IMR-90 (cell line): Measurements from ENCODE around the gene SUGCT. TPM values are rescaled to one million over a fixed set of nuclear protein-coding genes. Genes with fewer than 3 reads are reported as not detected.

ENCODE experiments used
- ATAC-seq: fragments of 200-7000 bp; cut with Tn5 transposase; 2 replicates; pipeline ENCODE4 v1.9.1; 2020; ENCODE audit warnings: low read depth, mild to moderate bottlenecking, moderate library complexity
- BruUV-seq: library from RNA; stranded (reverse); fragments of 400-500 nt; replicated peaks from 2 replicates; lab custom pipeline; 2021; lab: Mats Ljungman, UMichigan
- CTCF ChIA-PET: fragments of 300-600 bp; formaldehyde crosslinking; extraction: SDS; loops from one replicate; lab custom pipeline; 2021; ENCODE audit warnings: antibody characterized with exemption; lab: Yijun Ruan, JAX
- POLR2A ChIA-PET: fragments of 300-600 bp; sonication (Branson Sonifier 250); formaldehyde crosslinking; loops from one replicate; lab custom pipeline; 2022; ENCODE audit warnings: antibody characterized with exemption; ENCODE audit not compliant: unreplicated experiment; lab: Charles Lee
- DNase-seq: peaks from one replicate; pipeline ENCODE4 v3.0.0; 2013
- H2AFZ ChIP-seq: replicated peaks from 2 replicates; pipeline ENCODE3; 2013; ENCODE audit warnings: low read length, mild to moderate bottlenecking; ENCODE audit not compliant: poor library complexity
- H2AK5ac ChIP-seq: 2 replicates; pipeline ENCODE4 v1.6.1; 2013; ENCODE audit warnings: low read depth, low read length, inconsistent platforms
- H2AK9ac ChIP-seq: replicated peaks from 2 replicates; pipeline ENCODE3; 2013; ENCODE audit warnings: mild to moderate bottlenecking, low read depth, low read length, moderate library complexity; ENCODE audit not compliant: poor library complexity
- H2BK120ac ChIP-seq: 2 replicates; pipeline ENCODE4 v1.6.1; 2013; ENCODE audit warnings: low read depth, low read length, inconsistent platforms
- H2BK15ac ChIP-seq: 3 replicates; pipeline ENCODE4 v1.6.1; 2013; ENCODE audit warnings: low read depth, low read length, inconsistent platforms
- H2BK20ac ChIP-seq: 2 replicates; pipeline ENCODE4 v1.6.1; 2013; ENCODE audit warnings: low read depth, mild to moderate bottlenecking, inconsistent platforms, low read length, moderate library complexity
- H2BK5ac ChIP-seq: 2 replicates; pipeline ENCODE4 v1.6.1; 2013; ENCODE audit warnings: mild to moderate bottlenecking, low read depth, low read length, inconsistent platforms; ENCODE audit not compliant: poor library complexity, severe bottlenecking
- H3K14ac ChIP-seq: replicated peaks from 2 replicates; pipeline ENCODE4 v1.6.1; 2013; ENCODE audit warnings: low read depth, low read length, inconsistent platforms
- H3K18ac ChIP-seq: 2 replicates; pipeline ENCODE4 v1.6.1; 2013; ENCODE audit warnings: low read depth, low read length, control low read depth
- H3K23ac ChIP-seq: 2 replicates; pipeline ENCODE4 v1.6.1; 2013; ENCODE audit warnings: low read depth, low read length, inconsistent platforms
- H3K27ac ChIP-seq: 2 replicates; pipeline ENCODE4 v1.5.1; 2013; ENCODE audit warnings: mild to moderate bottlenecking, control low read depth, low read length; ENCODE audit not compliant: insufficient read depth
- H3K27me3 ChIP-seq: 2 replicates; pipeline ENCODE4 v1.6.1; 2013; ENCODE audit warnings: low read length; ENCODE audit not compliant: control insufficient read depth, insufficient read depth
- H3K36me3 ChIP-seq: 2 replicates; pipeline ENCODE4 v1.6.1; 2013; ENCODE audit warnings: low read length, mixed read lengths; ENCODE audit not compliant: control insufficient read depth, insufficient read depth
- H3K4ac ChIP-seq: 2 replicates; pipeline ENCODE4 v1.6.1; 2013; ENCODE audit warnings: low read depth, low read length, inconsistent platforms
- H3K4me1 ChIP-seq: 2 replicates; pipeline ENCODE4 v1.6.1; 2013; ENCODE audit warnings: low read length, mixed read lengths; ENCODE audit not compliant: control insufficient read depth, insufficient read depth
- H3K4me2 ChIP-seq: 2 replicates; pipeline ENCODE4 v1.6.1; 2013; ENCODE audit warnings: low read depth, mild to moderate bottlenecking, control low read depth, low read length, moderate library complexity
- H3K4me3 ChIP-seq: 2 replicates; pipeline ENCODE4 v1.5.1; 2013; ENCODE audit warnings: low read depth, mild to moderate bottlenecking, control low read depth, low read length, moderate library complexity; ENCODE audit not compliant: insufficient read depth
- H3K56ac ChIP-seq: 2 replicates; pipeline ENCODE4 v1.6.1; 2013; ENCODE audit warnings: low read length, inconsistent platforms; ENCODE audit not compliant: insufficient read depth; ENCODE audit errors: extremely low read depth
- H3K79me1 ChIP-seq, 2 experiments: 2 replicates each; pipeline ENCODE4 v1.6.1; 2013; ENCODE audit warnings: low read length in 2 of 2, inconsistent platforms in 1 of 2, low read depth in 1 of 2
- H3K9ac ChIP-seq: 2 replicates; pipeline ENCODE4 v1.6.1; 2013; ENCODE audit warnings: low read depth, low read length, control low read depth
- H3K9me1 ChIP-seq: 2 replicates; pipeline ENCODE4 v1.6.1; 2013; ENCODE audit warnings: low read length, inconsistent platforms; ENCODE audit not compliant: insufficient read depth
- H3K9me3 ChIP-seq: 2 replicates; pipeline ENCODE4 v1.6.1; 2013; ENCODE audit warnings: low read length; ENCODE audit not compliant: control insufficient read depth, insufficient read depth
- H4K20me1 ChIP-seq: 2 replicates; pipeline ENCODE4 v1.6.1; 2013; ENCODE audit warnings: low read length, inconsistent platforms; ENCODE audit not compliant: insufficient read depth
- H4K5ac ChIP-seq: 2 replicates; pipeline ENCODE4 v1.6.1; 2013; ENCODE audit warnings: mild to moderate bottlenecking, low read depth, low read length, control low read depth
- H4K8ac ChIP-seq, 2 experiments: 2 replicates each; pipeline ENCODE4 v1.6.1; 2013; ENCODE audit warnings: low read depth in 2 of 2, low read length in 2 of 2, control low read depth in 1 of 2, inconsistent platforms in 1 of 2
- H4K91ac ChIP-seq: 2 replicates; pipeline ENCODE4 v1.6.1; 2013; ENCODE audit warnings: low read depth, low read length, inconsistent platforms; ENCODE audit not compliant: insufficient read depth
- CEBPB ChIP-seq: IDR thresholded peaks from 2 replicates; pipeline ENCODE4 v1.6.1; 2012; ENCODE audit warnings: low read depth, low read length, improper control_type of control experiment
- SMC3 ChIP-seq: fragments of 150-350 bp; IDR thresholded peaks from 2 replicates; pipeline ENCODE4 v1.6.1; 2016; ENCODE audit warnings: low read depth, mild to moderate bottlenecking, antibody characterized with exemption, low read length, moderate library complexity
- WGBS, 2 experiments: methylation state at CpG; one replicate each; pipeline versions ENCODE4 v1.1.5 to v1.1.7; 2013; ENCODE audit warnings: missing lambda C conversion rate in 2 of 2; ENCODE audit not compliant: insufficient read length in 1 of 2; ENCODE audit errors: extremely low coverage in 2 of 2; 5-methylcytosine and 5-hydroxymethylcytosine counted together
- dilution Hi-C: fragments of 300-500 bp; cut with HindIII; formaldehyde crosslinking; loops from one replicate; pipeline ENCODE4 v1.14.3; 2018; ENCODE audit warnings: low sequenced_read_pairs; ENCODE audit not compliant: unreplicated experiment
- in situ Hi-C: fragments of 300-500 bp; cut with MboI; formaldehyde crosslinking; loops from 3 replicates; pipeline ENCODE4 v1.14.3; 2019; ENCODE audit warnings: low sequenced_read_pairs, inconsistent platforms, mixed read lengths
- intact Hi-C: fragments of 100-400 bp; cut with micrococcal nuclease; formaldehyde crosslinking; loops from 2 replicates; pipeline ENCODE4 v1.10.0; 2022
- polyA plus RNA-seq, 3 experiments: library from polyadenylated mRNA; depleted of rRNA; stranded (reverse); fragments of >200 nt; gene quantifications; 2 replicates each; pipeline ENCODE4 v1.2.3, GENCODE V29; 2012; ENCODE audit warnings: low replicate concordance in 1 of 3
- total RNA-seq: library from RNA; depleted of rRNA; stranded (reverse); fragments of >200 nt; gene quantifications from 2 replicates; pipeline ENCODE4 v1.2.3, GENCODE V29; 2012

SUGCT gene
- total and polyA plus RNA-seq, 2 of the 4 experiments (the other 2 are of a cell fraction): 5.9 to 8.3 TPM

DNA sequence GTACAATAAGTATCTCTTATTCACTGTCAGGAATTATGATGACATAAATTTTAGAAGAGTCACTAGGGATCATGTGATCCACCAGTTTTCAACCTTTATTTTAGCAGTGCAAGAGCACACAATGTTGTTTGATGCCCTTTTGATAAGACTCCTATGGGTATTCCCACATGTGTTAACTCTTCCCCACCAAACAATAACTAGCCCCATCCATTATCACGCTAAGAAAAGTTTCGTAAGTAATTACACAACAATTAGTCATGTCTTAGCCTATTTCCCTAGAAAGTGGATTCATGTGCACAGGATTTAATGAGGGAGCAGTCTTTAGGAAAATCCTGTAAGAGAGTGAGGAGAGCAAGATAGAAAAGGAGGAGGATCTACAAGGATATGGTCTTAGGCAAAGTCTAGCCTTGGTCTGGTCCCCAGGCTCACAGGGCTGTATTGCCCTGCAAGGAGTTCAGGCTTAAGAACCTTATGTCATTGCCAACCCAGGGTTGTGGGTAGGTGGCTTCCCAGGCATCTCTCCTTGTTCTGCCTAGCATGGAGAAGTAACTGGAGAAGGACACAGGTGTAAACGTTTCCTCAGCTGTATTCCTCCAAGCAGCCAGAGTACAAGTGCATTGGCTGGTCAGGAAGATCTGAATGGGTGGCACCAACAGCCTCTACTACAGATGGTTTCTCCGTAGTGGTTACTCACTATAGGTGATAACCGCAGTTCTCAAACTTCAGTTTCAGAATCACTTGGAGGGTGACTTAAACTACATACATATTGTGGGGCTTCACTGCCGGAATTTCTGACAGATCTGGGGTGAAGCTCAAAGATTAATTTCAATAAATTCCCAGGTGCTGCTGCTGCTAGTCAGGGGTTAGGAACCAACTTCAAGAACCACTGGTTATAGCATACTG lies 574.5 kb downstream of the SUGCT start:
- DNase-seq (no peak), ATAC-seq (no peak)
- Histone ChIP-seq H2BK20ac (no peak overlapping the region), H4K5ac (no peak overlapping the region), H3K27me3 (no peaks in the 10 kb centered on the region), H3K4ac (no peak overlapping the region), H2BK120ac (no peak overlapping the region), H2BK15ac (no peak overlapping the region), H3K79me1 (no peaks in the 10 kb centered on the region), H3K4me2 (no peak overlapping the region), H3K4me3 (no peak overlapping the region), H3K4me1 (no peaks in the 10 kb centered on the region), H3K23ac (no peak overlapping the region), H2AFZ (no peak overlapping the region), H3K18ac (no peak overlapping the region), H3K9ac (no peak overlapping the region), H2AK5ac (0 out of 2 replicates have a peak overlapping the region, but pooled peaks have one; percentile 21), H3K27ac (no peak overlapping the region), H3K9me3 (no peaks in the 10 kb centered on the region), H2AK9ac (no peak overlapping the region), H3K9me1 (no peaks in the 10 kb centered on the region), H3K36me3 (no peaks in the 10 kb centered on the region), H4K8ac (no peak overlapping the region), H4K20me1 (no peaks in the 10 kb centered on the region), H3K14ac (no peak overlapping the region), H3K56ac (no peak overlapping the region), H2BK5ac (no peak overlapping the region), H4K91ac (no peak overlapping the region)
- intact Hi-C loops: no loop called here
- WGBS, 2 experiments: no CpG with 5 or more reads among the region's 6 CpGs
- dilution Hi-C loops: no loop called here
- no TSS peak for BruUV-seq
- in situ Hi-C loops: no loop called here
- TF ChIP-seq SMC3 (no peak), CEBPB (peak; percentile 31; the same call in 1 of the 2 replicates)
- CTCF ChIA-PET: no interaction called here
- POLR2A ChIA-PET: no interaction called here
